ENCODE results near the gene PTPN5.

Gene PTPN5

DNA sequence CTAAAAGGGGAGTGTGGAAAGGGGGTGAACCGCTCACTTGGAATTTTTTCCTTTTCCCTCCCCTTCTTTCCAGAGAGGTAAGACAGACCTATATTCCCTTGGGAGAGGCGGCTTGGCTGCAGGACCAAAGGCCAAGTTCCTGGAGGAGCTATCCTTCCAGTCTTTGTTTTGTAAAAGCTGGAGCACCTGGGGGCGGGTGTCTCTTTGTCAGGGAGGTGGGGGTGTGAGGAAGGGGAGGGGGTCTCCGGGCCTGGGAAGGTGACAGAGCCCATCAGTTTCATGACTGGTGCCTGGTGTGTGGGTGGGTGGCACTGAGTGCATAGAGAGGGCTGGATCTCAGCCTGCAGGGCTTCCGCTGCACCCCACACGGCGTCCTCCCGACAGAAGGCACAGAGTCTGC, 18.5 kb downstream of the PTPN5 start:
- no peak for DNase-seq (ENCODE audit: low read depth)

DNA sequence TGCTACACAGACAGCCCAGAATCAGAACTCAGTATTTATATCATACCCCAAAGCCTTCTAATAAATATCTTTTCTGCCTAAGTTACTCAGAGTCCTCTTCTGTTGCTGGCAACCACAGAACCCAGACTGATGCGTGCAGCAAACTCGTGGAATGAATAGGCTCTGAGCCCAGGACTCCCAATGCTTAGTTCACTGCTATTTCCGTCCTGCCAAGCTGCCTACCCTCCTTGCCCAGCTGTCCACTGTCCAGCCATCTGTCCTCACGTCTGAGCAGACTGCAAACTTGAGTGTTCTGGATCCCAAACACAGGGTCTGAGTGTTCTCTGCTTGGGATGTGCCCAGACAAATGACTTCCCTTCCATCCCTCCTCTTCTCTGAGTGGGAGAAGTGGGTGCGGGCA, 19.4 kb downstream of the PTPN5 start:
- no peak for DNase-seq (ENCODE audit: low read depth)

DNA sequence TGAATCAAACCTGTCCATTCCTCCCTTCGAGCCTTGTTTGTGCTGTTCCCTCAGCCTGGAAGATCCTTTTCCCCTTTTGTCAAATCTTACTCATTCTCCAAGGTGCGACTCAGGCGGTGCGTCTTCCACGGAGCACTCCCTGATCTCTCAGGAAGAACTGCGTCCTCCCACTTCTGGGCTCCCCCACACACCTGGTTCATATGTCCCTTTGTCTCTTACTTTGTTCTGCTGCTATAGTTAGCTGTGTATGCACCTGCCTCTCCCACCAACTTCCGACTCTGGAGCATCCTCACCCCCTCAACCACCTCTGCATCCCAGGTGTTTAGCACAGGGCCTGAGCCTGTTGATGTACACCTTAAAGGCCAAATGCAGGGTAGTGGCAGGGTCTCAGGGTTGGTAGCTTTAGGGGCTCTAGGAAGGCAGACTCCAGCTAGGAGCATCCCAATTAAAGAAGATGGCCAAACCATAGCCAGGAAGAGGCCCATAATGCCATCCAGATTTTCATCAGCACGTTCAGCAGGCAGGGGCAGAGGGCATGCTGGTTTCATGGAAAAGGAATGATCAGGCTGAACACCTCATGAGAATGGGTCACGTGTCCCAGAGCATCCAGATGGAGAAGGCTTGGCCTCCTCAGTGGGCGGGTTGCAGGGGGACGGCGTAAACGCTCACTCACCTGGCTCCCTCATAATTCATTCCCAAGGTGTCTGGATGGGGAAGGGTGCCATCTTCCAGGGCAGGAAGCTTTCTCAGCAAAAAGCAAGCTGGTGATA, 20.1 kb downstream of the PTPN5 start:
- no peak for DNase-seq (ENCODE audit: low read depth)

DNA sequence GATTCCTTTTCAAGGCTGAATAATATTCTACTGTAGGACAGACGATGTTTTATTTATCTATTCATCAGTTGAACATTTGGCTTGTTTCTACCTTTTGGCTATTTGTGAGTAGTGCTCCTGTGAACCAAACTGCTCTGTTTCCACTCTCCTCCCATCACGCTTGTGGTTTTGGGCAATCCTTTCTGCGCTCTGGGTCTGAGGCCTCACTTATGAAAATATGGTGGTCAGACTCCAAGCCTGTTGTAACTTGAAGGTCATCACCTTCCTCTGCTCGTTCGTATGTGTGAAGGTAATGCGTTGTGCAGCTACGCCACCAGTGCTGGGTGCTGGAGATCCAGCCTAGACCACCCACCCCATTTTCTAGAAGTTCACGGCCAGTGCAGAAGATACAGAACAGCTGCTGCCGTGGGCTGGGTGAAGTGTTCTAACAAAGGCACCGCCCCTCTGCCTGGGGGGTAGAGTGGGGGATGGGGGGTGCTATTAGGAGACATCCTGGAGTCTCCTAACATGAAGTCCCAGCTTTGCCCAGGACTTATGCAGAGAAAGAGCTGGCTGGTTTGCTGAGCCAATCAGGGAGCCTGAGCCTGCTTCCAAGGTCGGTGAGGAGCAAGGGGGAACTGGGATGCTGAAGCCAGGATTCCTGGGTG, 21.0 kb downstream of the PTPN5 start:
- DNase-seq (ENCODE audit: low read depth) = no peak

DNA sequence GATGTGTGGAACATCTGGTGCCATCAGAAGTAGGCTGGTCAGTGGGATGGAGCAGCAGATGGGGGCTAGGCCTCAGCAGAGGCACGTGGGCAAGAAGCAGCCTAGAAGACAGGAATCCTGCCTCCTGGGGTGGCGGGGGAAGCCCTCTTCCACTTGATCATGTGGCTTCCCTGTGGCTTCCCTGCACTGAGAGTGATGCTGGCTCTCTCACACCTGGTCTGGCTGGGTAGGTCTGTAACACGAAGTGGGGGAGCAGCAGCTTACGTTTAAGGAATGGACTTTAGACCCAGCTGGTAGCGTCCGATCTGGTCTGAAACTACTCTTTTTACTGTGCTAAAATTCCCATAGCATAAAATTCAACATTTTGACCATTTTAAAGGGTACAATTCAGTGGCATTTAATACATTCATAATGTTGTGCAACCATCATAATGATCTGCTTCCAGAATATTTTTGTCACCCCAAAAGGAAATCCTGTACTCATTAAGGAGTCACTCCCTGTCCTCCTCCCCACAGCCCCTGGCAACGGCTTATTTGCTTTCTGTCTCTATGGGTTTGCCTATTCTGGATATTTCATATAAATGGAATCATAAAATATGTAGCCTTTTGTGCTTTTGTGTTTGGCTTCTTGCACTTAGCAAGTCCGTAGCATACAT, 21.7 kb downstream of the PTPN5 start:
- DNase-seq (ENCODE audit: low read depth) = no peak

DNA sequence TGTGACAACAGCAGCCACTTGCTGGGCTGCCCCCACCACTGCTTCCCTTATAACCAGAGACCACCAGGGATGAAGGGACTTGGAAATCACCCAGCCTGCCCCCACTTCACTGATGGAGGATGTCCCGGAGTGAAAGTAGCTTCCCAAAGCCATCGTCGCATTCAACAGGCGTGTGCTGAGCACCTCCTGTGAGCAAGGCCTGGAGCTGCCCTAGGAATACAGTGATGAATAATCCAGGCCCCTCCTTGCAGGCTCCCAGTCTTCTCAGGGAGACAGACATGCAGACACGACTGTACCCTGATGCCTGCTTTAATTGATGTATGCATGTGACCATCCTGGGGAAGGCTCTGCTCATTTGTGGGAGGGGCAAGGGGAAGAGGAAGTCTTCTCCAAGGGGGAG, 22.6 kb downstream of the PTPN5 start:
- DNase-seq (ENCODE audit: low read depth) = no peak

DNA sequence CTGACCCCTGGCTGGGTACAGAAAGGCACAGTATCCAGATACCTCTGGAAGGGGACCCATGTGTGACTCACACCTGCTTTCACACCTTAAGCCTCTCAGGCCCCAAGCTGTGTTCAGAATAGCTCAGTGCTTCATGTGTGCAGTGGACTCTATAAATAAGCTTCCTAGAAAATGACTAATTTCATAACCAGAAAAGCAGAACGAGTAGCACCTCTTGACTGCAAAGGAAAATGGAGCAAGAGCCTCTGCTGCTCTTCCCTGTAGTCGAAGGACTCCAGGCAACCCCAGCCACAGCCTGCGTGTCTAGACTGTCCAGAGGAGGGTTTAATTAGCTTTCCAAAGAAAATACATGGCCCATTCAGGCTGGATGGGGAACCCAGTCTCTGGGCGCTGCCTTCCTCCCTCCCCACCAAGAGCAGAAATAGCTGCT, 23.1 kb downstream of the PTPN5 start:
- no peak for DNase-seq (ENCODE audit: low read depth)

DNA sequence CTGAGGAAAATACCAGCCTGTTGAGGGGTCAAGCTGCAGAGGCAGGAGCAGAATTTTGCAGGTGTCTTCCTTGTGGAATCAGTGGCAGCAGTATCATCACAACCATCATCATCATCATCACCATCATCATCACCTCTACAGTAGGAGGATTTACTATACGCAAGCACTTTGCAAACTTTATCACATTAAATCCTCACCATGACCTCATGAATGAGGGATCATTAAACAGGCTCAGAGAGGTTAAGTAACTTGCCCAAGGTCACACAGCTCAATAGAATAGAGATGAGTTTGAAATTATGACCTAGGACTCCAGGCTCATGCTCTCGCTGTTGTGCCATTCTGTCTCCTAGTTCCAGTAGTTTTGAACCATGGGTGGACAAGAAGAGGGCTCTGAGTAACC, 25.6 kb downstream of the PTPN5 start:
- no peak for DNase-seq (ENCODE audit: low read depth)

DNA sequence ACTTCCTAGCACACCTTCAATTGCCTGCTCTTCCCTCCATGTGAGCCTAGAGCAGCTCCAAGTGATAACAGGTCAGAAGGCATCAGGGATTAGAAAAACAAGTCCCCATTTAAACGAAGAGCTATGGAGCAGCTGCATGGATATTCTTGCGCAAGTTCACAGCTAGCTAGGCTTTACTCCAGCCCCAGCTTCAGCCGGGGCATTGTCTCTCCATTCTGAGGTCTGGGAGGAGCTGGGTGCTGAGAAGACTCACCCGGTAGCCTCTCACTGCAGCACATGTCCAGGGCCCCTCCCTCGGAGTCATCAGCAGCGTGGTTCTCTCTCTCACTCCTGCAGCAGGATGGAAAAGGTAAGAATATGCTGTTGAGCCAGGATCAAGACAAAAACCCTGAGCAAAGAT, 26.0 kb downstream of the PTPN5 start:
- no peak for DNase-seq (ENCODE audit: low read depth)

DNA sequence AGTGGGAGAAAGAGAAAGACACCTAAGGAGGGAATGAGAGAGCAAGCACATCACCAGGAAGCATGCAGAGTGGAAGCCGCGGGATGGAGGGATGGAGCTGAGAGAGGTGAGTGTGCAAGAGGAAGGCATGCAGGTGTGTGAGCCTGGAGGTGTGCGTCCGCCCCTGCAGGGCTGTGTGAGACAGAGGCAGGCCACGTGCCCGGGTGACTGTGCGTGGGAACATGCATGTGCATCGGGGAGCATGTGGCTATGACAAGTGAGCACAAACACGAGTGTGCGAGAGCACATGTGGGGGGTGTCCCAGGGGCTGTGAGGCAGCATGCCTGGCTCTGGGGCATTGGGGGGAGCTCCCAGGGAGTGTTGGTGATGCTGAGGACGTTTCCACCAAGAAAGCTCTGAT, 29.9 kb downstream of the PTPN5 start:
- DNase-seq (ENCODE audit: low read depth) = no peak

DNA sequence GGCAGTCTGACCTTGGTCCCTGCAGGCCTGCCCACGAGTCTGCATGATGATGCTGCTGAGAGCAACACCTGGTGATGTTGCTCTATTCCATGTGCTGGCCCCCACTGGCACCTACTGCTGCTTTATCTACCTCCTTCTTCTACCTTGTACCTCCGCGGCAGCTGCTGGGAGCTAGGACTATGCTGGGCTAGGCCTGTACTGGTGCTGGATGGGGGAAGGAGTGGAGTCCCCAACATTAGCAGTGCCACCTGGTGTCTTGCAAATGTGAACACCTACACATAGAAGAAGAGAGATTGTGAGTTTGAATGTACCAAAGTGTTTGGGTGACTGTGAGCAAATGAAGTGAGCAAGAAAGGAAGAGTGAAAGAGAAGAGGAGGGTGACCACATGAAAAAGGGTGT, 30.5 kb downstream of the PTPN5 start:
- DNase-seq (ENCODE audit: low read depth) = no peak

DNA sequence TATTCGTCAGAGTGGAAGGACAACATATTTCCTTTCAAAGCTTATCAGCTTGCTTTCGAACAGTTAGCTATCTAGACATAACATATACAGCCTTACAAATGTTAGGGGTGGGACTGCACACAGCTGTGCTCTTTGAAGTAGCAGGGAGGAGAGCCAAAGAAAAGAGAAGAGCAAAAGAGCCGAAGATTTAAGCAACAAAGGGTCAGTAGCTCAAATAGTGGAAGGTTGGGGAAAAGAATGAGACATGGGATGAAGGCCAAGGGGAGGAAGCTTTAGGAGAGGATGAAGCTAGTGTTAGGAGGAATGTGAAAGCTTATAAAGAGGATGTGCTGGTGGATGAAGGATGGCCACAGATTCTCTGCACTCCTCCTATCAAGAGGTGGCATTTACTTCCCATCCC, 33.8 kb downstream of the PTPN5 start:
- DNase-seq (ENCODE audit: low read depth) = no peak

DNA sequence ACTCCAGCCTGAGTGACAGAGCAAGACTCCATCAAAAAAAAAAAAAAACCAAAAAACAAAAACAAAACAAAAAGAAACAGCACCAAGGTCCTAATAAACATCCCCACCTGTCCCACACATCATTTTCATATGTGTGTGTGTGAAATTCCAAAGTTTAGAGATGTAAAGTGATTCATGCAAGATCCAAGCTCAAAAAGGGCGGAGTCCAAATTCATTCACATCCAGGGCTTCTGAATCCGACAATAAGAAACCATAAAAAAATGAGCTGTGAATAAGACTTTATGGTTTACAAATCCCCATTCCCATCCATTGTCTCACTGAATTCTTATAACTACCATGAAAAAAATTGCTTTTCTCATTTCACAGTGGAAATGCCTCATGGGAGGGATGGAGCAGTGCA, 34.7 kb downstream of the PTPN5 start:
- no peak for DNase-seq (ENCODE audit: low read depth)

DNA sequence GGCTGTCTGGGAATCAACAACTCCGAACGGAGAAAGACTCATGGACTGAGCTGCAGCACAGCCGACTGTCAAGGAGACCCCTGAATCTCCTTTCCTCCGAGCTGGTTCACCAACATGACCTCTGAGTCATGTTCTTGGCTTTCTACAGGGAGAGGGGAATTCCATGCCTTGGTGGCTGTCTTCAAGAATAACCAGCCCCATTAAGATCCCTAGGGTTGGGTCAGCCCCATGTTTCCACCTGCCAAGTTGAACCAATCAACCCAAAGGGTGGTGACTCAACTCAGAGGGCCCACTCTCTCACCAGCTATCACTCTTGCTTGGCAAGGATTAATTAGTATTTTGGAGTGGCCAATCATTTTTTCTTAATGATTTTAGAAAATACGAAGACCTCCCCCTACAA, 37.3 kb downstream of the PTPN5 start:
- no peak for DNase-seq (ENCODE audit: low read depth)

DNA sequence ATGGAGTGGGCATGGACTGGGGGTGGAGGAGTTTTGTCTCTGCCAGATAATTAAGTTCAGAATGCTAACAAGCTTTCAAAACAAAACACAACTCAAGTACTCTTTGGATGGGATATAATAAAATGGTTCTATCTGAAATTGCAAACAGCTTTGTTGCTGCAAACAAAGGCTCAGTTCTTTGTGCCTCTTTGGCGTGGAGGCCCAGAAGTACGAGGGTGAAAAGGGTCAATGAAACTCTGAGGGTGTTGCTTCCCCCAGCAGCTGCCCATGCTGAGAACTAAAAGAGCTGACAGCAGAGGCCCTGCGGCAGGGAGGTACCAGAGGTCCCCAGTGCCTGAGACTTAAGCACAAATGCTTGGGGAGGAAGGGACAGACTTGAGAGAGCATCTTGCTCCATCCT, 39.1 kb downstream of the PTPN5 start:
- no peak for DNase-seq (ENCODE audit: low read depth)

DNA sequence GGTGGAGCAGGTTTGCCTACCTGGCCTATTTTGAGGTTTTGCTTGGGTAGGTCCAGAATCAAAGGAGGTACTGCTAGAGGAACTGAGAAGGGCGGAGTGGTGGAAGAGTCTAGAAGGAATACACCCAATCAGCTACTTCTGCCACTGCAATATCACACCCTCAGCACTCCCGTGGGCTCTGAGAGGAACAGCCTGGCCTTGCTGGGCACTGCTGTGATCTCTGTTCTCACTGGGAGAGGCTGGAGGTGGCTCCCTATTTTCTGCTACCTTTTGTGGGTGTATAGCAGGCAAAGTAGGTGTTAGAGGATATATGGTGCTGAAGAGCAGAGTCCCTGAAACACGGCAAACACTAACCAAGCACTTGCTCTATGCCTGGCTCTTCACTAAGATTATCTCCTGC, 40.7 kb downstream of the PTPN5 start:
- no peak for DNase-seq (ENCODE audit: low read depth)

DNA sequence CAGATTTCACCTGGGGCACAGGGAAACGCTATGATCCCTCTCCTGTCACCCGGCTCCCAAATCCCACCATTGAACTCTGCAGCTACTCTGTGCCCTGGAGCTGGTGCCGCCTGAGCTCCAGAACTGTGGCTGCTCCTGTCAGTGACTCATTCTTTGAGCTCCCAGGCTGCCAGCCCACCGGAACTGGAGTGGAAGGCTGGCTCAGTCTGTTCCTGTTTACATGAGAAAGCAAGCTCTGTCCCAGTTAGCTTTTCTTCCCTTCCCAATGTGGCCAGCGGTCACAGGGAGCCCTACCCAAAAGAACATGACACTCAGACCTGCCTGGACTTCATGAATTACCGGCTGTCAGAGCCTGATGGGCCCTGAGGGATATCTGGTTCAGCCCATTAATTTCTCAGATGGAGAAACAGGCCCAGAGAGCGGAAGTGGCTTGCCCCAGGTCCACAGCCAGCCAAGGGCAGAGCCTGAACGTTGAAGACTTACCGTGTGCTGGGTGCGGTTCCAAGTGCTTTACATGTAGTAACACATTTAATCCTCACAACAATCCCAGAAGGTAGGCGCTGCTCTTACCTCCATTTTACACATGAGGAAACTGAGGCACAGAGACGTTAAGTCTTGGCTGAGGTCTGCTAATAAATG, 41.8 kb downstream of the PTPN5 start:
- DNase-seq (ENCODE audit: low read depth) = no peak

DNA sequence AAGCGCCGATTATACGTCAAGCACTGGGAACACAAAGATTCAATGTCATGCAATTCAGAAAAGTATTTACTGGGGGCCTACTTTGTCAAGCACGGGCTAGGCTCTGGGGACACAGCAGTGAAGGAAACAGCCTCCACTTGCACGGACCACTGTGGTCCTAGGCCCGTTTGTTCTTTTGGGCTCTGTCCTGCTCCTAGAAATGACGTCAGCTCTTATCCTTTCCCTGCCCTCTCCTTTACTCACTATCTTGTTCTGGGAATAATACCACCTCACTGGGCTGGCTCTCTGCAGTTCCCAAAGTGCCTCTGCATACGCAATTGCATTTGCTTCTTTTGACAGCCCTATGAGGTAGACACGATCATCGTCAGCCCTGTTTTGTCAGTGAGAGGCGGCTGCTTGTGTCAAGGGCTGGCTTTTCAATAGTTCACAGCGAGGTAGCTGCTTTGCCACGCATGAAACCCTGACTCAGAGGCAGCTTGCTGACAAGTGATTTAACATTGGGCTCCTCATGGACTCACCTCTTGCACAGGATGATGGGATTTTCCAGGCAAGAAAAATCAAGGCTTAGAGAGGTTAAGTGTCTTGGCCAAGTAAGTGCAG, 42.7 kb downstream of the PTPN5 start:
- DNase-seq (ENCODE audit: low read depth) = no peak

DNA sequence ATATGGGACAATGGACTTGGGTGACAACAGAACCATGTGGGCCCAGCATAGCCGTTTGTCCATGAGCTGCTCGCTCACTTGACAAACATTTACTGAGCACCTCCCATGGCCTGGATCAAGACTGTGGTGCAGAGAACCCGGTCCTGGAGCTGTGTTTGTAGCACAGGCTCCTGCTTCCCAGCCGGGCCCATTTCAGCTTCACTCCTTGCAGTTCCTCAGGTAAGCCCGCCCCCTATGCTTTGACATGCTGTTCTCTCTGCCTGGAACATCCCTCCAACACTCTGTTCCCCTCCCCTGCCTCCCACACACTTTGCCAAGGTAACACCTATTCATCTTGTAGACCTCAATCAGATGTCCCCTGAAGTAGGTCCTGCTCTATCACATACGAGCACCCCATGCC, 46.3 kb downstream of the PTPN5 start:
- no peak for DNase-seq (ENCODE audit: low read depth)

DNA sequence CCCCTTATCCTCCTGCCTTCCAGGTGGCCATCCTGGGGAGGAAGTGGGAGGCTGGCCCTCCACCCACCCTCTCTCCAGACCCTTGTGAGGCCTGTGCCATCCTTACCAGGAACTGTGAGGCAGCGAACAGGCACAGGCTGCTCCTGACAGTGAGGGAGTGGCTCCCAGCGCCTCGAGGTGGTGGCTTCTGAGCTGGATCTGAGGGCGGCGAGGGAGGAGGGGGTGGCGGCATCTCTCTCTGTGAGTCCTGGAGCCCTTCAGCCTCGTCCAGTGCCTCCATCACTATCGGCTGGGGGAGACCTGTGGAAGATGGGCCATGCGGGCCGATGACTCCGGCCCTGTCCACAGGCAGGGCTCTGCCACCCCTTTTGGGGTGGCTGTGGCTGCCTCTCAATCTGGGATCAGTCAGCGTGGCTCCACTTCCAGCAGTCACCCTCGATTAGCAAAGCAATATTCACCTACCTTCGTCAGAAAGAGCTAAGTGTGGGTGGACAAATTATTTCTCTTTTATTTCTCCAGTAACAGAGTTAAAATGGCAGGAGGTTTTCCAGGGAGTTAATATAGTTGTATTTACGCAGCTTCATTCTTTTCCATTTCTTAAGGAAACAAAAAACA, 47.6 kb downstream of the PTPN5 start:
- no peak for DNase-seq (ENCODE audit: low read depth)

DNA sequence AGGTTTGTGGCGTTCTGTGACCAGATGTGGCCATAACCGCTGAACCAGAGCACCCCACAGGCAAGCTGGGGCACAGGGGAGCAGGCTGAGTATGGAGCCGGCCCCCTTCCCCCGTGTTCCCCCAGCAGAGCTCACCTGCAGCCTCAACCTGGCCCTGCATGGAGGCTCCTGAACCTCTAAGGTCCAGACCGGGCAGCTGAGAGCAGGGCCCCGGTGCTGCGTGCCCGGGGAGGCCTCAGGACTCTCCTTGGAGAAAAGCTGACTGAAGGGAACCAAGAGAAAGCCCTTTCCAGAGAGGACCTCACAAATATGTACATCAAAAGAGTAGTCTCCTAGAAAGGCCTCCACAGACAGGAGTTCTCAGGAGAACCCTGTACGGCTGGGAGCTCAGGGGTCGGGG, 48.2 kb downstream of the PTPN5 start:
- no peak for DNase-seq (ENCODE audit: low read depth)

DNA sequence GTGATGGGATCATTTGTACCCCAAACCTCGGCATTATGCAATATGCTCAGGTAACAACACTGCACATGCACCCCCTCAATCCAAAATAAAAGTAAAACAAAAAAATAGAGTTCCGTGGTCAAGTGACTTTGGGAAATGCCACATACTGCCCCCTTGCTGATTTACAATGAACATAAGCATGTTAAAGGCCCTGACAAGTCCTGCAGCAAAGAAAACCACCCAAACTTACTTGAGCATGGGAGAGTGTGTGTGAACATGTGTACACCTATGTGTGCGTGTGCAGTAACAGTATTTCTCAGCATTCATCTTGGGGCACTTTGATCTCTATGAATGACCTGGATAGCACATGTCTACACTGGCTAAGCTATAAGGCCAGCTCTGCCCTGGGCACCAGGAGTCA, 49.8 kb downstream of the PTPN5 start:
- DNase-seq (ENCODE audit: low read depth) = no peak
